ENCODE data around the gene STOX1.

DNA sequence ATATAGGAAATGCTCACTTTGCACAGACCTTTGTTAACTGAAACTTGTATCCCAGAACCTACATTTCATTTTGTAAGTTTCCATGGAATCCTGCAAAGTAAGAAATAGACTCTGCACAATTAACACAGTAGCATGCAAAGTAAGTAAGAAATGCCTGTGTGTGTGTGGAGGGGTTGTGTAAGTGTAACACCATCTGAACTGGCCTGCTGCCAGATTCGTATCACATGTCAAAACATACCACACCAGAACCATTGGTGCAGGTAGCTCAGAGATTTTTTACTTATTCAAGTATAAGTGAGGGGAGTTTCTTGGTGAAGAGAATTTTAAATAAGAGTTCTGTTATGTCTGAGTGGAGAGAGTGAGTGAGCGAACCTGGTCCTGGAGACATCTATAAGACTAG, 110.8 kb downstream of the STOX1 start:
- TF ChIP-seq, protein P1, sequence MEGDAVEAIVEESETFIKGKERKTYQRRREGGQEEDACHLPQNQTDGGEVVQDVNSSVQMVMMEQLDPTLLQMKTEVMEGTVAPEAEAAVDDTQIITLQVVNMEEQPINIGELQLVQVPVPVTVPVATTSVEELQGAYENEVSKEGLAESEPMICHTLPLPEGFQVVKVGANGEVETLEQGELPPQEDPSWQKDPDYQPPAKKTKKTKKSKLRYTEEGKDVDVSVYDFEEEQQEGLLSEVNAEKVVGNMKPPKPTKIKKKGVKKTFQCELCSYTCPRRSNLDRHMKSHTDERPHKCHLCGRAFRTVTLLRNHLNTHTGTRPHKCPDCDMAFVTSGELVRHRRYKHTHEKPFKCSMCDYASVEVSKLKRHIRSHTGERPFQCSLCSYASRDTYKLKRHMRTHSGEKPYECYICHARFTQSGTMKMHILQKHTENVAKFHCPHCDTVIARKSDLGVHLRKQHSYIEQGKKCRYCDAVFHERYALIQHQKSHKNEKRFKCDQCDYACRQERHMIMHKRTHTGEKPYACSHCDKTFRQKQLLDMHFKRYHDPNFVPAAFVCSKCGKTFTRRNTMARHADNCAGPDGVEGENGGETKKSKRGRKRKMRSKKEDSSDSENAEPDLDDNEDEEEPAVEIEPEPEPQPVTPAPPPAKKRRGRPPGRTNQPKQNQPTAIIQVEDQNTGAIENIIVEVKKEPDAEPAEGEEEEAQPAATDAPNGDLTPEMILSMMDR (IDR thresholded peaks at IDR 0.05 in 8 of 11, conservative IDR thresholded peaks at IDR 0.05 in 3 of 11) = no peak
- TF ChIP-seq POLR2AphosphoS5 (IDR thresholded peaks at IDR 0.05) (no peak), POLR2A (IDR thresholded peaks at IDR 0.05) (no peak)

Measured in spleen (tissue), 7 donors.